Activated CD8-positive, alpha-beta memory T cell treated with anti-CD3 and anti-CD28 coated beads for 48 hours (primary cell): Measurements from ENCODE around the gene SLC27A4.
A peak's percentile ranks its signal among the peaks of the same experiment; 100 is the strongest.

ENCODE experiments used
- DNase-seq, 3 experiments: peaks; one replicate each; pipeline ENCODE4 v3.0.0-alpha.2; 2020; ENCODE audit warnings: low read depth in 2 of 3, low spot score in 2 of 3

The SLC27A4 gene

GRCh38 chr9:128361986-128362646 is 21.8 kb downstream of the SLC27A4 start:
- peak in 2 of 3 experiments; percentile 49 to 51 for DNase-seq

GRCh38 chr9:128362774-128363173 is 22.4 kb downstream of the SLC27A4 start:
- DNase-seq = no peak

GRCh38 chr9:128365525-128365924 is 25.2 kb downstream of the SLC27A4 start:
- no peak for DNase-seq

GRCh38 chr9:128369024-128369706 is 28.8 kb downstream of the SLC27A4 start:
- DNase-seq = no peak

GRCh38 chr9:128370367-128370751 is 30.0 kb downstream of the SLC27A4 start:
- no peak for DNase-seq

GRCh38 chr9:128370752-128371629 is 30.7 kb downstream of the SLC27A4 start, which contains the start of gene URM1:
Gene URM1, plus strand, starts transcription at chr9:128371374. Its CDS starts 7 bp downstream, at chr9:128371381.
- peak; percentile 82 to 92 (median 86) for DNase-seq

GRCh38 chr9:128371630-128372117 is 31.3 kb downstream of the SLC27A4 start:
- no peak for DNase-seq

GRCh38 chr9:128372188-128372641 is 31.9 kb downstream of the SLC27A4 start:
- no peak for DNase-seq

- DNase-seq = no peak
These were observed 32.5 kb downstream of the SLC27A4 start for GRCh38 chr9:128372784-128373183.

- DNase-seq = no peak
These were observed 33.9 kb downstream of the SLC27A4 start for GRCh38 chr9:128374221-128374675.

GRCh38 chr9:128375865-128376264 is 35.5 kb downstream of the SLC27A4 start:
- DNase-seq = no peak

GRCh38 chr9:128382261-128382660 is 41.9 kb downstream of the SLC27A4 start:
- no peak for DNase-seq

- no peak for DNase-seq
These were observed 42.9 kb downstream of the SLC27A4 start for GRCh38 chr9:128383007-128383753.

- DNase-seq = no peak
These were observed 43.5 kb downstream of the SLC27A4 start for GRCh38 chr9:128383791-128384190.

GRCh38 chr9:128384801-128385495 is 44.6 kb downstream of the SLC27A4 start:
- no peak for DNase-seq

GRCh38 chr9:128385496-128386460 is 45.5 kb downstream of the SLC27A4 start:
- DNase-seq = no peak

- no peak for DNase-seq
These were observed 47.8 kb downstream of the SLC27A4 start for GRCh38 chr9:128388150-128388549.

- DNase-seq = no peak
These were observed 49.2 kb downstream of the SLC27A4 start for GRCh38 chr9:128389395-128390149.
